ENCODE results near the gene CACYBP. TPM values are rescaled to one million over a fixed set of nuclear protein-coding genes. Genes with fewer than 3 reads are reported as not detected.

Gene CACYBP
- polyA plus RNA-seq, 2 of the 4 experiments (the other 2 are of a cell fraction): 151 to 253 TPM

- no peak for TF ChIP-seq HMGXB4 (CRISPR knock-in tag; IDR thresholded peaks at IDR 0.05; ENCODE audit: borderline replicate concordance)
These were observed 46.3 kb upstream of the CACYBP start (continued) for GRCh38 chr1:174953285-174954072.

GRCh38 chr1:174954073-174954460 is 45.7 kb upstream of the CACYBP start:
- H3K4me1 ChIP-seq: peaks cover 17% of the 10 kb centered on the region; the same call in 2 of the 3 replicates
- H3K4me3 ChIP-seq: no peak overlapping the region
- H3K4me2 ChIP-seq: peak overlapping the region; percentile 54
- no peak for FAIRE-seq
- ATAC-seq: peak in 1 of 2 experiments; percentile 69; a peak in 4 of 6 replicates
- no peaks in the 10 kb centered on the region for H3K9me3 ChIP-seq
- DNase-seq (ENCODE audit: low read depth in 1 of 2, low spot score in 1 of 2): peak in 1 of 2 experiments; percentile 39
- POLR2A ChIA-PET: no interaction called here
- H3K27ac ChIP-seq: no peak overlapping the region
- TF ChIP-seq, protein P1, sequence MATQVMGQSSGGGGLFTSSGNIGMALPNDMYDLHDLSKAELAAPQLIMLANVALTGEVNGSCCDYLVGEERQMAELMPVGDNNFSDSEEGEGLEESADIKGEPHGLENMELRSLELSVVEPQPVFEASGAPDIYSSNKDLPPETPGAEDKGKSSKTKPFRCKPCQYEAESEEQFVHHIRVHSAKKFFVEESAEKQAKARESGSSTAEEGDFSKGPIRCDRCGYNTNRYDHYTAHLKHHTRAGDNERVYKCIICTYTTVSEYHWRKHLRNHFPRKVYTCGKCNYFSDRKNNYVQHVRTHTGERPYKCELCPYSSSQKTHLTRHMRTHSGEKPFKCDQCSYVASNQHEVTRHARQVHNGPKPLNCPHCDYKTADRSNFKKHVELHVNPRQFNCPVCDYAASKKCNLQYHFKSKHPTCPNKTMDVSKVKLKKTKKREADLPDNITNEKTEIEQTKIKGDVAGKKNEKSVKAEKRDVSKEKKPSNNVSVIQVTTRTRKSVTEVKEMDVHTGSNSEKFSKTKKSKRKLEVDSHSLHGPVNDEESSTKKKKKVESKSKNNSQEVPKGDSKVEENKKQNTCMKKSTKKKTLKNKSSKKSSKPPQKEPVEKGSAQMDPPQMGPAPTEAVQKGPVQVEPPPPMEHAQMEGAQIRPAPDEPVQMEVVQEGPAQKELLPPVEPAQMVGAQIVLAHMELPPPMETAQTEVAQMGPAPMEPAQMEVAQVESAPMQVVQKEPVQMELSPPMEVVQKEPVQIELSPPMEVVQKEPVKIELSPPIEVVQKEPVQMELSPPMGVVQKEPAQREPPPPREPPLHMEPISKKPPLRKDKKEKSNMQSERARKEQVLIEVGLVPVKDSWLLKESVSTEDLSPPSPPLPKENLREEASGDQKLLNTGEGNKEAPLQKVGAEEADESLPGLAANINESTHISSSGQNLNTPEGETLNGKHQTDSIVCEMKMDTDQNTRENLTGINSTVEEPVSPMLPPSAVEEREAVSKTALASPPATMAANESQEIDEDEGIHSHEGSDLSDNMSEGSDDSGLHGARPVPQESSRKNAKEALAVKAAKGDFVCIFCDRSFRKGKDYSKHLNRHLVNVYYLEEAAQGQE (IDR thresholded peaks at IDR 0.05): no peak
- TF ChIP-seq, protein P2, sequence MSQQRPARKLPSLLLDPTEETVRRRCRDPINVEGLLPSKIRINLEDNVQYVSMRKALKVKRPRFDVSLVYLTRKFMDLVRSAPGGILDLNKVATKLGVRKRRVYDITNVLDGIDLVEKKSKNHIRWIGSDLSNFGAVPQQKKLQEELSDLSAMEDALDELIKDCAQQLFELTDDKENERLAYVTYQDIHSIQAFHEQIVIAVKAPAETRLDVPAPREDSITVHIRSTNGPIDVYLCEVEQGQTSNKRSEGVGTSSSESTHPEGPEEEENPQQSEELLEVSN (IDR thresholded peaks at IDR 0.05; ENCODE audit: borderline replicate concordance, low read depth): no peak
- TF ChIP-seq HOXB5 (CRISPR knock-in tag; IDR thresholded peaks at IDR 0.05) (no peak), NPAS2 (CRISPR knock-in tag; IDR thresholded peaks at IDR 0.05; ENCODE audit: borderline replicate concordance) (no peak), EP300 (IDR thresholded peaks at IDR 0.05) (no peak), NFE2L2 (conservative IDR thresholded peaks at IDR 0.05; ENCODE audit: low read length) (no peak), HMGXB4 (CRISPR knock-in tag; IDR thresholded peaks at IDR 0.05; ENCODE audit: borderline replicate concordance) (no peak), HEYL (CRISPR knock-in tag; IDR thresholded peaks at IDR 0.05) (no peak), KDM1A (IDR thresholded peaks at IDR 0.05; ENCODE audit: low read depth) (no peak), MAZ (IDR thresholded peaks at IDR 0.05; ENCODE audit: borderline replicate concordance, low read depth, low read length) (no peak), EHMT2 (IDR thresholded peaks at IDR 0.05; ENCODE audit: low read depth) (no peak), ZNF302 (CRISPR knock-in tag; IDR thresholded peaks at IDR 0.05) (no peak), PHF8 (IDR thresholded peaks at IDR 0.05; ENCODE audit: borderline replicate concordance, low read depth) (no peak), RFX5 (IDR thresholded peaks at IDR 0.05) (no peak), RAD21 (conservative IDR thresholded peaks at IDR 0.05 in 1 of 2, IDR thresholded peaks at IDR 0.05 in 1 of 2) (no peak)
- TF ChIP-seq, protein P3, sequence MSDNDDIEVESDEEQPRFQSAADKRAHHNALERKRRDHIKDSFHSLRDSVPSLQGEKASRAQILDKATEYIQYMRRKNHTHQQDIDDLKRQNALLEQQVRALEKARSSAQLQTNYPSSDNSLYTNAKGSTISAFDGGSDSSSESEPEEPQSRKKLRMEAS (IDR thresholded peaks at IDR 0.05): no peak
- CTCF ChIA-PET: no interaction called here

Data from A549 (cell line).